Measurements from ENCODE around the gene SYCP3. TPM values are rescaled to one million over a fixed set of nuclear protein-coding genes. Genes with fewer than 3 reads are reported as not detected.
"Not testable (repeated sequence)": the region's sequence is repeated elsewhere in the genome, so short reads cannot be mapped to it uniquely, and the experiment has no call there.

The SYCP3 gene
- total RNA-seq, 1 donor from 2014 or later: not detected

- intact Hi-C loops (cut with DNase I): no loop called here
- no peak for DNase-seq (ENCODE audit: low spot score)
- no peak for ATAC-seq
Measured at GRCh38 chr12:101694986-101695385, 44.3 kb downstream of the SYCP3 start.

- intact Hi-C loops (cut with DNase I): no loop called here
- ATAC-seq (no peak), DNase-seq (ENCODE audit: low spot score) (no peak)
Measured at GRCh38 chr12:101694297-101694848, 44.9 kb downstream of the SYCP3 start.

GRCh38 chr12:101691503-101692096 is 47.7 kb downstream of the SYCP3 start:
- DNase-seq (ENCODE audit: low spot score) (no peak), ATAC-seq (no peak)
- intact Hi-C loops (cut with DNase I): no loop called here

GRCh38 chr12:101690544-101691098 is 48.6 kb downstream of the SYCP3 start:
- ATAC-seq: no peak
- intact Hi-C loops (cut with DNase I): no loop called here

GRCh38 chr12:101686176-101686575 is 53.1 kb downstream of the SYCP3 start:
- intact Hi-C loops (cut with DNase I): no loop called here
- no peak for ATAC-seq

More at GRCh38 chr12:101690544-101691098, 48.6 kb downstream of the SYCP3 start:
- DNase-seq (ENCODE audit: low spot score): no peak

GRCh38 chr12:101685092-101685491 is 54.2 kb downstream of the SYCP3 start:
- intact Hi-C loops (cut with DNase I): no loop called here
- DNase-seq (ENCODE audit: low spot score) (no peak), ATAC-seq (no peak)

More at GRCh38 chr12:101686176-101686575, 53.1 kb downstream of the SYCP3 start:
- DNase-seq (ENCODE audit: low spot score): no peak

- intact Hi-C loops (cut with DNase I); ATAC-seq; DNase-seq (ENCODE audit: low spot score): not testable (repeated sequence)
Measured at GRCh38 chr12:101681627-101682026, 57.6 kb downstream of the SYCP3 start.

GRCh38 chr12:101680647-101681046 is 58.6 kb downstream of the SYCP3 start:
- peak; percentile 42 for ATAC-seq
- no peak for DNase-seq (ENCODE audit: low spot score)
- intact Hi-C loops (cut with DNase I): no loop called here

- intact Hi-C loops (cut with DNase I): no loop called here
- DNase-seq (ENCODE audit: low spot score): no peak
- ATAC-seq: peak; percentile 95
Measured at GRCh38 chr12:101680240-101680639, 59.0 kb downstream of the SYCP3 start.

Other genes with a start within 250 kb of the SYCP3 start
- 0.13 TPM for gene MYBPC1, start 144.5 kb downstream of the SYCP3 start, total RNA-seq
- 66.3 TPM for gene CHPT1, start 41.8 kb downstream of the SYCP3 start, total RNA-seq
- gene GNPTAB, start 91.5 kb upstream of the SYCP3 start, total RNA-seq: 45.7 TPM
- gene DRAM1, start 138.1 kb upstream of the SYCP3 start, total RNA-seq: 21.6 TPM